NCI-H1048 (cell line): ENCODE data around the gene NLK.
"Not testable (repeated sequence)": the region's sequence is repeated elsewhere in the genome, so short reads cannot be mapped to it uniquely, and the experiment has no call there.

ENCODE experiments used
- DNase-seq: peaks from one replicate; lab custom pipeline; 2025; lab: John Stamatoyannopoulos, UW

The NLK gene

DNA sequence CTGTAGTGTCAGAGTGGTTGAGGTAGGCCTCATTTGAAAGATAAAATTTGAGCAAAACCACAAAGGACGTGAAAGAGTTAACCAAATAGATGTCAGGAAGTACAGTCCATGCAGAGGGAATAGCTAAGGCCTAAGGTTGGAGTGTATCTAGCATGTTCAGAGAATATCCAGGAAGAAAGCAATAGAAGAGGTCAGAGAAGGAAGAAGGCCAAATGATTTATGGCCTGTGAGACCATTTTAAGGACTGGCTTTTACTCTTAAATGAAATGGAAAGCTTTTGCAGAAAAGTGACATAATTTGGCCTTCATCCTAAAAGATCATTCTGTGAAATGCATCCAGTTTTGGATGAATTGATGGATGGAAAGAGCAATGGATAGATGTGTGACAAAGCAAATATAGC is 116.5 kb downstream of the NLK start:
- no peak for DNase-seq

DNA sequence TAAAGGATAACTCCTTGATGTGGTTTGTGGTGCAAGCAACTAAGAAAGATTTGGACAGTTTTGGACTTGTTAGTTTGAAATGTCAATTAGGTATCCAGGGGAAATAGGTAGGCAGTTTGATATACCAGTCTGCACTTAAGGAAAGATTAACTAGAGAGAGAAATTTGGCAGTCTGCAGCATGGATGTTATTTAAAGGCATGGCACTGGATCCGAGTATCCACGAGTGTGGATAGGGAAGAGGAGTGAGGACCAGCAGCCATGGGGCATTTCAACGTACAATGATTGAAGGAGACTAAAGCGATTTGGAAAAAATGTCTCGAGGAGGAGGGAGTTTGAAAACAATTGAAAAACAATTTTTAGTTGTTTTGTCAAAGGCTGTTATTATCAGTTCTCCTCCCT is 117.4 kb downstream of the NLK start:
- DNase-seq: no peak

DNA sequence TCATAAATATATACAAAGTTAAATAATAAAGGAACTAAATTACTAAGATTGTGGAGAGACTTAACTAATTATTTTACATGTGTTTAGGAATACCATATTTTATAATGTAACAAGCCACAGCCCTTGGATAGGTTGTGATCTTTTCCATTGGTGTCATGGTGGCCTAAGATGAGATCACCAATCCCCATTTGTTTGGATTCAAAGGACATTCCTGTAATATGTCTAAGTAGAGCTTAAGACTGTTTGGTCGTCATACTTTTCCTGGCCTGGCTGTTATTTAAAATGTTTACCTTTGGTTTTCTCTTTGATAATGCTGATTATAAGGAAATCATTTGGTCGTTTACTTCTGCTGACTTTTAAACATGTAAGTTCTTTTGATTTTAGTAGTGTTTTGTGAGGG is 118.1 kb downstream of the NLK start:
- DNase-seq: no peak

DNA sequence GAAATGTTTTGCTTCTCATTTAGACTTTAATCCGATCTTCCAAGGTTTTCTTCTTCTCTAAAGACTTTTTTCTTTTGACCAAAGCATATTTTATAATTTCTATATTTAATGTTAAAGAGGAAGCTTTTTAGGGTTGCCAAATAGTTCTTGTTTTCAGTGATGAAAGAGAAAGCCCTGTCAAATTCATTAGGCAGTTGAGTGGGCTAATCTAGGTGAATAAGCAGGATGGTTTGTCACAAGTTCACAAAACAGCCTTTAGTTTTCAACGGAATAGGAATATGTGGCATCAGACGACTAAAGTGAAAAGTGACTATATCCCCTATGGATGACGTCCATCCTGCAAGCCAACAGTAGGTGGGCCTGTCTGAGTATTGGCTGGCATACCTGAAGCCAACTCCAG is 118.8 kb downstream of the NLK start:
- no peak for DNase-seq

DNA sequence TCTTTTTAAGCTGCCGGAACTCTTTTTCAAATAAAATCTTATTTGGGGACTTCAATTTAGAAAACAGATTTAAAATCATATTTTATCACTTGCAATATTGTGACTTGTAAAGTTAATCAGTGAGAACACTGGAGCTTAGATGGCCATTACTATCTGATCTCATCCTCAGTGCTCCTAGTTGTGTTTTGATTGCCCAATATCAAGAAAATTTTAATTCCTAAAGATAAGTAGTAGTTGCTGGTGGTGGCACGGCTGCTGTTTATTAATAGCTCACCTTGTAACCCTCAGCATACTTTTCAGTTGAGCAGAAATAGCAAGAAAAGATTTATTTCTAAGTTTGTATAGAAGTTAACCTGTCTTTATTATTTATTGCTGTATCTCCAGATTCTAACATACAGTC is 124.0 kb downstream of the NLK start:
- DNase-seq: no peak

DNA sequence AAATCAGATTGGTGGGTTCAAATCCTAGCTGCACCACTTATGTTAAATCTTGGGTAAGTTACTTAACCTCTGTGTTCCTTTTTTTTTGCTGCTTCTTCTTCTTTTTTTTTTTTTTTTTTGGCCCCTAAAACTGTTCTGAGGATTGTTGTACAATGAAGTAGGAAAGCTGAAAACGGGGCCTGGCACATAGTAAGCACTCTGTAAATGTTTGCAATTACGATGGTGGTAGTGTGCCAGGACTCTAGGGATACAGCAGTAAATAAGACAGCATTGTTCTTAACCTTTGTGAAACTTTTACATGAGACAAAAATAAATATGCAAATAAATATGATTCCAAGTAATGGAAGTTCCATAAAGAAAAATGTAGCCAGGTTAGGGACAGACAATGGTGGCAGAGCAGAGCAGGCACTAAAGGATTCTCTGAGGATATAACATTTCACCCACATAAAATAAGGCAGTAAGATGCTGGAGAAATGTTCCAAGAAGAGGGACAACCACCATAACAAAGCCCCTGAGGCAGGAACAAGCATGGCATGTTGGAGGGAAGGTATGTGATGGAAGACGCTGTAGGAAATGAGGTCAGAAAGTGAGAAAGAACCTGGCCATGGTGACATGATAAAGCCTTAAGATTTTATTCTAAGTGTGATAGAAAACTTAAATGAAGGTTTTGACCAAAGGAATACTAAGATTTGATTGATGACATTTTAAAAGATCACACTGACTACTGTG is 127.3 kb downstream of the NLK start:
- no peak for DNase-seq

DNA sequence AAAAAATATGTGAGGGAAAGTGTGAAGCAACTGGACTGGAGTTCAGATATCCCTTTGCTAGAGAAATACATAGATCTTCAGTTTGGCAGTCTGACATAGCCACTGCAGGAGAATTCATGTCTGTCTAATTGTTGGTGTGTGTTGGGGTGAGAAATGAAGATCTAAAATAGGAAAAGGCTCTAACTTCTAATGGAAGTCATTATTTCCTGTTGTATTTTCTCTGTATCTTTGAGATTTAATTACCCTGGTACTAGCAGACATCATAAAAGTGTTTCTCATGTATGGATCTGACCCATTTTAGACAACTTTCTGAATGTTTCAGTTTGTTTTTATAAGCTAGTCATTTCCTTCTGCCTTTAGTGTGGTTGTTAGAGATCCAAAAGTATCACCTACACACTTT is 128.3 kb downstream of the NLK start:
- DNase-seq: no peak

DNA sequence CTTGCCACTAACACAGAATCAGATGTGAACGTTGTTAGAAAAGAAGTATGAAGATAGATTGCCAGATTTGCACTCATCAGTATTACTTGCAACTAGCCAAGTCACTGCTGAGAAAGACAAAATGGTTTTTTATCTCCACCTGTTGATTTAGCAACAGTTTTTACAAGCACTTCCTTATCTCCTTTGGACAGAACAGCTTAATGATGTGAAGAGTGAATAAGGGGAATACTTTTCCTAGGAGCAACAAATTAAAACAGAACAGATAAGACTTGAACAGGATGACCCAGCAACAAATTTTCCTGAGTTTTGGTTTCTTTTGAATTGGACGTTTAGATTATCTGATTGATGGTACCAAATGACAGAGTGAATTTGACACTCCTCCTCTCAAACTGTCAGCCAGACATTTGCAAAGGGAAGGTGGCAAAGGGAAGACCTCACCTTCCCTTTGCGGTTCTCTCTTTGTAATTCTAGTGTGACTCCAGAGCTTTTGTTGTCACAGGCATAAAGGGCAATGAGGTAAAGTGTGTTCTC is 130.6 kb downstream of the NLK start:
- no peak for DNase-seq

DNA sequence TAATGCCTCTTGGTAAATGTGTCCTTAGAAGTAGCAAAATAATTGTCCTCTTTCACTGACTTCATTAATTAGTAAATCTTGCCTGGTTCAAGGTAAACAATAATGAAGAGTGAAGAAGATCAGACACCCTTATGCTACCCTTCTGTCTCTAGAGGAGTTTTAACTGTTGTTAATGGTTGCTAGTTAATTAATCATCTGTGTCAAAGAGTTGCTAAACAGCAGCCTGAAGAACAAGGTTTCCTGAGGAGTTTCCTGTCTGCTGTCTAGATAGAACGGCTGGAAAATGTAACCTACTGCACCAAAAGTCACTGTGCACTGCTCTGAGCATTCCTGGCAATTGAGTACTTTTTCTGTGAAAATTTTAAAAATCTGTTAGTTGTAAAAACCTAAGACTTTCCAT is 131.3 kb downstream of the NLK start:
- no peak for DNase-seq

DNA sequence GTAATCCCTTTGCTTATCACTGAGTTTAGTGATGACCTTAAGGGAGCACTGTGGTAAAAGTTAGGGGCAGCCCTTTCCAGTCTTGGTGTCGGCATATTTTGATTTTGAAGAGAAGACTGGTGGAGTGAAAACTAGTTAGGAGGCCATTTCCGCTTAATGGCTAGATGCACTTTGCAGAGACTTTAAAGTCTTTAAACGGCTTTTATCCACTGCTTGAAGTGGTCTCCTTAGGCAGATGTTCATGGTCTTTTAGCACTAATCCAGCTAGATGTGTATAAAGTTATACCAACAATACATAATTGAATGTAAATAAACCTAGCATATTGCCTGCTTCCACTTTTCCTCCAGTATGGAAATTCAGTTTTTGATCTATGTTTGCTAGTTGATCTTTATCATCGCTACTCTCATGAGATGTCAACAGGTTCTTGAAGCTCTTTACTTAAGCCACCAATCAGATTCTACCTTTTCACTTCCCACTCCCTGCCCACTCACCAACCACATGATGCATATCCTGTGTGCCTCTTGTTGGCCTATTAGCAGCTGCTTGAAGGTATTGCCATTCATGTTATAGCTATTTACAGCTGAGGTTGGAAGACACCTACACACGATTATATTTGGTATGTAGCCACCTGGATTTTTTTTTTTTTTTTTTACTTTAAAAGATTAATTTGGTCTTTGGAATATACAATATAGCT is 132.0 kb downstream of the NLK start:
- DNase-seq: no peak

DNA sequence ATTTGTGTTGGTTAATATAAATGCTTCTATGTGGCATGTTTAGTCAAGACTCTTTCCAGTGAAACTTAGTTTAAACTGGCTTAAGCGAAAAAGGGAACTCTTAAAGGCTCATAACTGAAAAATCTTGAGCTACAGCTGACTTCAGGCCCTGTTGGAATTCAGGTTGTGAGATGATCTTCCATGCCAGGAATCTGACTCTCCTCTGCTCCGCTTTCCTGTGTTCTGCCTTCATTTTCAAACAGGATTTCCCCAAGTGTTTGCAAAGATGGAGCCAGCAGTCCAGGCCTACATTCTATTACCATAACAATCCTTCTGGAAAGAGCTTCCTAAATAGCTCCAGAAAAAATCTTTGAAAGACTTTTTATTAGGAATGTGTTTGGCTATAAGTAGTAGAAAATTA is 134.9 kb downstream of the NLK start:
- DNase-seq: no peak

DNA sequence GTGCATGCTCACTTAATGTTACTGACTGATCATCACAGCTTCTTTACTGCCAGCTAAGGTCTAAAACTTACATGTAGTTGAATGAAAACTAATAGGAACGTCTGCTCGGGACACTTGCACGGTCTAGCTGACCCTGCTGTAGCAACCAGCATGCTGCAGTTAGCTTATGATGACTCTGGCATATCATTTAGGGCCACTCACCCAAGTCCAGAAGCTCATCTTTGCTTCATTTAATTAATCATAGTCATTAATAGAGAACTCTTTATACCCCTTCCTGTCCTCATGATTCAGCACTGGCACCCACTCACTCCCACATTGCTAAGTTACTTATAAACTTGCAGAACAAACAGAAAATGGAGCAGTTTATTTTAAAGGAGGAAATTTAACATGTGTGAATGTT is 136.3 kb downstream of the NLK start:
- no peak for DNase-seq

DNA sequence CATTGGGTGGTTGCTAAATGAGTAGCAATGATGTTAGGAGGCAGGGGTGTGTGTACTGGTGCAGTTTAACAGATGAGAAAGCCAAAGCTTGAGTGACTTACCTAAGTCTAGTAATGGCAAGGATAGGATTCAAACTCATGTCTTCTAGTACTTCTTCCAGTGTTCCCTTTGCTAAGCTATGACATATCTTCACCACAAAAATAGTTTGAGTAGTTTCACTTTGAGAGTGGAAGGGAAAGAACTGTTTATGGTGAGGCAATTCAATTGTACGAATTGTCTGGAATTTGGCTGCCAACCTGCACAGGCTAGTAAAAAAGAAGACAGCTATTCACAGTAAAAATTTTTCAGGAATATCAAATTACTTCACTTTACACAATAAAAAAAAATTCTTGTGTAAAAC is 138.0 kb downstream of the NLK start:
- no peak for DNase-seq

DNA sequence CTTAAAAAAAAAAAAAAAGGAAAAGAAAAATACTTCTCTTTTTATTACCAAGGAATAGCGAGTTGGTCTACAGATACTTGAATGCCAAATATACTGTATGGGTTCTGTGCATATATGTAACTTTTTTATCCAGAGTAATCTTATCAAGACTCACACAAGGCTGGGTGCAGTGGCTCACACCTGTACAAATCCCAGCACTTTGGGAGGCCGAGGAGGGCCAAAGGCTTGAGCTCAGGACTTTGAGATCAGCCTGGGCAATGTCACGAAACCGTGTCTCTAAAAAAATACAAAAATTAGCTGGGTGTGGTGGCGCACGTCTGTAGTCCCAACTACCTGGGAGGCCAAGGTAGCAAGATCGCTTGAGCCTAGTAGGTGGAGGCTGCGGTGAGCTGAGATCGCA is 139.1 kb downstream of the NLK start:
- no peak for DNase-seq

DNA sequence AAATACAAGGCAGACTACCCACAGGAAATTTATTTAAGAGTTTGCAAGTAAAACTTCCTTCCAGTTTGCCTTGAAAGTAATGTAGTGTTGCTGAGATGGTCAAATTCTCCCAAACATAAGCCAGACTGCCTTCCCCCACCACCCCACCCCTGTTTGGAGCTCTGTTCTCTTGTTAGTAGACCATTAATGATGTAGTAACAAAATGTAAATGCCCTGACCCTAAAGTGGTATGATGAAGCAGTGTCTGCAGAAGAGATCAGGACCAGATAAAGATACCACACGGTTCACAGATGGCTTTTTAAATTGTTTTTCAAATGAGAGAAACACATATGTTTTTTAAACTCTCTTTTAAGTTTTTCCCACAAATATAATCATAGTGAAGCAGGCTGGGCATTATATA is 140.1 kb downstream of the NLK start:
- DNase-seq: no peak

DNA sequence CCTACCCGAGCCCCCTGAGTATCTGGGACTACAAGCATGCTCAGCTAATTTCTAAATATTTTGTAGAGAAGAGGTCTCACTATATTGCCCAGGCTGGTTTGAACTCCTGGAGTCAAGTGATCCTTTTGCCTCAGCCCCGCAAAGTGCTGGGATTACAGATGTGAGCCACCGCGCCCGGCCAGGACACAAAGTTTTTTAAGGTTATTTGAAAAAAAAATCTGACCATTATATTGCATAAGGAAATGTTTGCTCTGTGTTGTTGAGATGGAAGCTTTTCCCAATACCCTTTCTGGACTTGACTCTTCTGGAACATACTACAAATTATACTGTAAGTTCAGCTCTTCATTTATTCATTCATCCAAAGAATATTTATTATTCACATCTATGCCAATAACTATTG is 143.2 kb downstream of the NLK start:
- DNase-seq: no peak

DNA sequence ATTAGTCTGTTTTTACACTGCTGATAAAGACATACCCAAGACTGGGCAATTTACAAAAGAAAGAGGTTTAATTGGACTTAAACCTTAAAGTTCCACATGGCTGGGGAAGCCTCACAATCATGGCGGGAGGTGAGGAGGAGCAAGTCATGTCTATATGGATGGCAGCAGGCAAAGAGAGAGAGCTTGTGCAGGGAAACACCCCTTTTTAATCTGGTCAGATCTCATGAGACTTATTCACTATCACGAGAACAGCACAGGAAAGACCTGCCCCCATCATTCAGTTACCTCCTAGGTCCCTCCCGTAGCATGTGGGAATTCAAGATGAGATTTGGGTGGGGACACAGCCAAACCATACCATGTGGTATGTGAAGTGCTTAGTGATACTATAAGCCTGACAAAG is 144.0 kb downstream of the NLK start:
- DNase-seq: not testable (repeated sequence)

DNA sequence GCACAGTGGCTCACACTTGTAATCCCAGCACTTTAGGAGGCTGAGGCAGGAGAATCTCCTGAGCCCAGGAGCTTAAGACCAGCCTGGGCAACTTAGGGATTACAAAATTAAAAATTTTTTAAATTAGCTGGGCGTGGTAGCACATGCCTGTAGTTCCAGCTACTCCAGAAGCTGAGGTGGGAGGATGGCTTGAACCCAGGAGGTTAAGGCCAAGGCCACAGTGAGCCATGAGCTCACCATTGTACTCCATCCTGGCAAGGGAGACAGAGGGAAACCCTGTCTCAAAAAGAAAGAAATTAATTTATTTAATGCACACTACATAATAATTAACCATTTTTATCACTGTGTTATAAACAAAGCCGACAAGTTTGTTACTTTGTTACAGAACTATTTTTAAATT is 145.5 kb downstream of the NLK start:
- DNase-seq: no peak

DNA sequence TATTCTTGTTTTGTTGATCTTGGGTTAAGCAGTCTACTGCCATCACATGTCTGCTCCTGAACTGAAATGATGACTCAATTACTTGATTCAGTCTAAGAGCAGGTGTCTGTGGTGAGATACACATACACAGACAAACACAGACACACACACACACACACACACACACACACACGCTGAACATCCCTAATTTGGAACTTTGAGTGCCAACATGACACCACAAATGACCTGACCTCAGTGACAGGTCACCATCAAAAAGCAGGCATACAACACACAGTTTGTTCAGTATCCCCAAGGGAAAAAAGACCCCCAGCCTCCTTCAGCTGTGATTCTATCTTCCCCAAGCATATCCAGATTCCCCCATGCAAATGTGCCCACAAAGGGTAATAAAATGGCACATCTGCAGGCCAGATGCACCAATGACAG is 146.4 kb downstream of the NLK start:
- no peak for DNase-seq

DNA sequence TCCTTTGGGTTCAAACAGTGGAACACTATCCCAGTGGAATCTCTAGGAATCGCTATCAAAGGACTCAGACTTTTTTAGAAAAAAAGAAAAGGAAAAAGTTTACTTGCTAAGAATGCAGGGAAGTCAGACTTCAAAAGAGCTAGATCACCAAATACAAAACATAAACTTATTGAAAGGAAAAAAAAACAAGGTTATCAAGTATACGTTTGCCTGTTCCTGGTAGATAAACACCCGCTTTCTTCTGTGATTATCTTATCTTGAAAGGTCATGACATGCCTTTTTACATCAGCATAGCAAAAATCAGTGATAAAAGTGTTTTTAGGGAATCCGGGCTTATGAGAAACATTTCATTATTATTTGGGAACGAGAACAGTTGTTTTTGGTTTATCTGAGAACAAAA is 147.2 kb downstream of the NLK start:
- no peak for DNase-seq

DNA sequence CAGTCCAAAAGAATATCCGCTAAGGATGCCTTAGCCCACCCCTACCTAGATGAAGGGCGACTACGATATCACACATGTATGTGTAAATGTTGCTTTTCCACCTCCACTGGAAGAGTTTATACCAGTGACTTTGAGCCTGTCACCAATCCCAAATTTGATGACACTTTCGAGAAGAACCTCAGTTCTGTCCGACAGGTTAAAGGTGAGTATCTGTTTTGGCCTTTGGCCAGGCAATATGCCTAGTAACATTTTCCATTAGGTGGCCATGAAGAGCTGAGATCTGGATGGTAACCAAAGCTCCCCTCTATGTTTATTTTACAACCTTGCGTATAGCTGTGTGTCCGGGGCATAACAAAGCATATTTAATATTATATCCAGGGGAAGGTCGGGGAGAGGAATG is 148.5 kb downstream of the NLK start:
- no peak for DNase-seq

DNA sequence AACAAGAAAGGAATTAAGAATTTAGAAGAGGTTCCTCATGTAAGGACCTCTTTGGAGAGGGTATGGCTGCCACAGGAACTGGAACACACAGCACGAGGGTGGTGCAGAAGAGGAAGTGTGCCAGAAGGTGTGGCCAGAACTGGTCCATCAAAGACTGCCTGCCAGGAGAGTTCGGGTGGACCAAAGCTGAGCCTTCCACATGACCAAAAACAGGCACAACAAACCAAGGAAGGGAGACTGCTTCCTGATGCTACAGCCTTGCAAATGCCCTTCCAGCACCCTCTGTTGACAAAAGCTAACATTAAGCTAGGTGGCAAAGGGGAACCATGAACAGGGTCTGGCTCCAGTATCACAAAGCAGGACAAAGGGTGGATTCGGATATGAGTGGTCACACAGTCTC is 150.8 kb downstream of the NLK start:
- no peak for DNase-seq

DNA sequence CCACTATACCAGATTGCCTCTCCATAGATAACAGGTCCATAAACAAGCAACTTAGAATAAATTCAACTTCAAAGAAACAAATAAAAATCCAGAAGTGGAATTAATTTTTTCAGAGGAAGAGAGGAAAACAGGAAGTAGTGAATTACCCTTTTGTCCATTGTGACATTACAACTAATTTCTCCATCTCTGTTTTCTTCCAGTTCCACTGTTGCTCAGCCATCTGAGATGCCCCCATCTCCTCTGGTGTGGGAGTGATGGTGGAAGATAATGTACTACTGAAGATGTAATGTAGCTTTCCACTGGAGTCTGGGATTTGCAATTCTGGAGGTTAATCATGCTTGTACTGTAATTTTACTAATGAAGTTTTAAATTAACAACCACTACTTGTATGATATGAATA is 151.9 kb downstream of the NLK start:
- DNase-seq: no peak

DNA sequence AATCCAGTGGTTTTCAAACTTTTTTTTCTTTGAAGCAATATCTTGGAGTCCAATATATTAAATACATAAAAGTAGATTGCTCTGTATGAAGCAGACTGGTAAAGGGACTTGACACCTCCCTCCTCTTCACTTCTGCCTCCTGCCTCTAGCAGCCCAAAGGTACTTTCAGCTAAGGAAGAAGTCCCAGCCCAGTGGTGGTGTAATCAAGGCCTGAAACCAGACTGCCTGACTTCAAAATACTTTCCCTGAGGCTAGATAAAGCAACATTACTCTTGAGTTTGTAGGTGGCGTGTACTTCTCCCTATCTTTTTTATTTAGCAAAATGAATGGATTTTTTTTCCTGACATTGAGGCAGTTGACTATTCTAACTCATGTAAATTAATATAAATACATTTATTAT is 154.2 kb downstream of the NLK start:
- no peak for DNase-seq
